Activated effector memory CD4-positive, alpha-beta T cell treated with anti-CD3 and anti-CD28 coated beads, Interleukin-2, amount 50 U/mL, for 16 hours (primary cell): ENCODE data around the gene PEMT.

Experiments used
- DNase-seq: peaks from one replicate; pipeline ENCODE4 v3.0.0-alpha.2; 2020

PEMT gene

DNA sequence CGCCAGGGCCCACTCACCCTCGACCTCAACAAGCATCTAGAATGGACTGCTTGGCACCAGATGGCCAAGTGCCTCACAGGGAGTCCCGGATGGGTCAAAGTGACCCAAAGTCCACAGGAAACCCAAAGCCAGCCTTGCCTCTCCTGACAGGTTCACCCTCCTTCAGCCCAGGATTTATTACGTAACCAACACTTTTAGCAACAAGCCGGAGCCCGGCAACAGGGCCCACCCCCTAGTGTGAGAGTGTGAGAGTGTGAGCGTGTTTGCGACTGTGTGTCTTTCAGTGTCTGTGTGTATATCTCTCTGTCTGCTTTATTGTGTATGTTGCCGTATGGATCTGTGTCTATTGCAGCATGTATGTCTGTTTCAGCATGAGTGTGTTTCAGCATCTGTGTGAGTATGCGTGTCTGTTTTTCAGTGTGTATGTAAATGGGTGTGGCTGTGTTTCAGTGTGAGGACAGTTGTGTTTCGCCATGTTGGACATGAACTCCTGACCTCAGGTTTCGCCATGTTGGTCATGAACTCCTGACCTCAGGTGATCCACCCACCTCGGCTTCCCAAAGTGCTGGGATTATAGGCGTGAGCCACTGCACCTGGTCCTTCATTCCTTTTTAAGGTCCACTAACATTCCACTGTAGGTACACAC is 13.7 kb upstream of the PEMT start:
- DNase-seq = no peak

DNA sequence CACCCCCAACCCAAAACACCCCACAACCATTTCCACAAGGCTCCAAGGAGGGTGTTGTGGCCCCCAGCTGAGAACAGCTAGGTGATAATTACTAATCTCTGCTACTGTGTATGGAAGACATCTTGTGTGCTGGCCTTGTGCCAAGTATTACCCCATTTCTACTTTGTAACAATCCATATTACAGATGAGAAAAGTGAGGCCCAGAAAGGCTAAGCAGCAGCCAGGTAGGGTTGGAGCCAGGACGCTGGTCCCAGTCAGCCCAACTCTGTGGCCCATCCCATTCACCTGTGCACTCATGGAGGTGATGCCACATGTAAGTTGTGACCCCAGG is 12.4 kb upstream of the PEMT start:
- DNase-seq = no peak

DNA sequence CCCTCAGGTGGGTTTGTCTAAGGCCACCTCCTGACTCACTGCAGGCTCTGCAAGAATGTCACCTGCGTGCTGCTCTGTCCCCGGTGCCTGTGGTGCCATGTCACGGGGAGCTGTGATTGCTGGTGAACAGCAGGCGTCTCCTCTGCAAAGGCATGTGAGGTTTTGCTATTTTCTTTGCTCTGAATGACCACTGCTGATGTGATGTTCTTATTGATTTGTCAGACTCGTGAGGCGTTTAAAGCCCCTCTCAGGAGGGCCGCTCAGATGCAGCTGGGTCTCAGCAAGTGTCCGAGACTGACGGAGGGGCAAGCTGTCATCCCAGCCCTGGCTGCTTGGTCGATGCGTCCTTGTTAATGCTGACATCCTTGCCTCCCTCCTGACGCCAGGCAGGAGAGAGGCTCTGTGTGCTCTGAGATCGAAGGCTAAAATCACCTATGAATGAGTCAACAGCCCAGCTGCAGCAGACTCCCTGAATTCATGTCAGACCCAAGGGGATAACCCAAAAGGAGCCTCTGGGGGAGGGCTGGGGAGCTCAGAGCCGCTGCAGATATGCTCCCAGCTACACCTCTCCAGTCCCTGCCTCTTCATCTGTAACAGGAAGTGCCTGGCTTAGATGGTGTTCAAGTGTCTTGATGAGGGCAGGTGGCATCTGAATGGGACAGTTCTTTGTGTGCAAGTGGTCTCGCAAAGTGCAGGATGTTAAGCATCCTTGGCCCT is 11.8 kb upstream of the PEMT start:
- DNase-seq = no peak

DNA sequence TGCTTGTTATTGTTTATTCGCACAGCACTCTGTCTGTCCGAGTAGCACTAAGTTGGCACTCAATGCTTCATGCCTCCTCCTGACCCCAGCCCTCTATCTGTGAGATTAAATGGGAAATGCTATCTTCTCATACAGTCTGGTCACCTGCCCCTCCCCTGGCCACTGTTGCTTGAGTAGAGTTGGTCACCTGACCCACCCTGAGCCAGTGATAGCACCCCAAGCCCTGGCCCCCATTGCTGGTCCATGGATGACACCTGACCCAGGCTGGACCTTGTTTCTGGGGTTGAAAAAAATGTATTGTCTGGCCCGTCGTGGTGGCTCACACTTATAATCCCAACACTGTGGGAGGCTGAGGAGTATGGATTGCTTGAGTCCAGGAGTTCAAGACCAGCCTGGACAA is 8.5 kb upstream of the PEMT start:
- DNase-seq = no peak

DNA sequence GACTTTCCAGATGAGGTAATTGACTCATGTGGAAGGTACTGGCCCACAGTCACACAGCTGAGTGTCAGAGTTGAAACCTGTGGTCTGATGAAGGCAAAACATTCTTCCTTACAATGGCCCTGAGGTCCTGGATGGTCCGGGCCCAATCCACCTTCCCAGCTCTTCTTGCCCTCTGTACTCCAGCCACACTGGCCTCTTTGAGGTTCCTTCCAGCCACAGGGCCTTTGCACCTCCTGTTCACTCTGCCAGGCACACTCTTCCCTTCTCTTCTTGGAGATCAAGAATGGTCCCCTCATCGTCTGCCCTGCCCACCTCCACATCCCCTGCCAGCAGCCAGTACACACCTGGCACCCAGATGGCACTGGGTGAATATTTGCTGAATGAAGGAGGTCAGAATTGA is 6.5 kb upstream of the PEMT start:
- DNase-seq = no peak

DNA sequence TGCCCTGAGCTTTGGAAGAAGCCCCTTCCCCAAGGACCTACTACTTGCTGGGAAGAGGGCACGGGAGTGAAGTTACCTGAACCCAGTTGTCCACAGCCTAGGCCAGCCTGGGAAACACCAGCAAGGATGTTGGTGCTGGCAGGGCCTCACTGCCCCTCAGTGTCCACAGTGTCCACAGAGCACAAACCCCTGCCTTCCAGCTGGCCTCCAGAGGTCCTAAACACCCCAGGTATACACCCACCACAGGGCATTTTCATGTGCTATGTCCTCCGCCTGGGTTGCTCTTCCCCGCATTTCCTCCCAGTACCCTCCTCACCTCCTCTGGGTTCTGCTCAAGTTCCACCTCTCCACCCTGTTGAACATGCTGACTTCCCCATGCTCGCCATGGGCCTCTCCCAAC is 4.2 kb upstream of the PEMT start:
- no peak for DNase-seq

DNA sequence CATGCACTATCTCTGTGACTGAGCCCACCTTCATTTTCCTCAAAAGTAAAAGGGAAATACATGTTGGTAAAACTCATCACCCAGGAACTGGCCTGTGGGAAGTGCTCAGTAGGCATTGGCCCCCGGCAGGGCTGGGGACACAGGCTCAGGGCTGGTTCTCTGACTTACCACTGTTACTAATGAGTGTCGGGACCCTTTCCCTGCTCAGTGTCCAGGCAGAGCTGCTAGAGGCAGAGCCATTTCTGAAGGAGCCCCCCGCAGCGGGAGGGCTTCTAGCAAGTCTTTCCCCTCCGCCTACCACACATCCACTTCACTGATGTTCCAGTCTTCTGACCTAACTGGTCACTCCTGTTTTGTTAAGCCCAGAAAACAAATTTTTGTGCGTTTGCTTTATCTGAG is 1.7 kb upstream of the PEMT start:
- DNase-seq = no peak

DNA sequence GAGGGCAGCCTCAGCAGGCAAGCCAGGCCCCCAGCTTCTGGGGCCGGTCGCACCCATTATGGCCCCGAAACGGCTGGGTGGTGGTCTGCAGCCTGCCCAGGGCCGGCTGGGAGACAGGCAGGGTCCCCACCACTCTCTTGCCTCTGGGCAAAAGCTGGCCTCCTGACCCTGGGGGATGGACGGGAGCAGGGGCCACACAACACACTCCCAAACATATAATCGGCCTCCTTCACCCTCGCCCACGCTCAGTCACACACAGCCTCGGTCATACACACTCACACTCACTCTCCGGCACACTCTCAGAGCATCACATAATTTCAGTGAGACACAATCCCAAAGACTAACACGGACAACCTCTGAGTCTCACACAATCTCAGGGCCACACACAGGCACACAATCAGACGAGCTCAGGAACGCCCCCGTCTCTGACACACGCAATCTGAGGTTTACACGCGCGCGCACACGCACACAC is 589 bp downstream of the PEMT start:
- DNase-seq = no peak

DNA sequence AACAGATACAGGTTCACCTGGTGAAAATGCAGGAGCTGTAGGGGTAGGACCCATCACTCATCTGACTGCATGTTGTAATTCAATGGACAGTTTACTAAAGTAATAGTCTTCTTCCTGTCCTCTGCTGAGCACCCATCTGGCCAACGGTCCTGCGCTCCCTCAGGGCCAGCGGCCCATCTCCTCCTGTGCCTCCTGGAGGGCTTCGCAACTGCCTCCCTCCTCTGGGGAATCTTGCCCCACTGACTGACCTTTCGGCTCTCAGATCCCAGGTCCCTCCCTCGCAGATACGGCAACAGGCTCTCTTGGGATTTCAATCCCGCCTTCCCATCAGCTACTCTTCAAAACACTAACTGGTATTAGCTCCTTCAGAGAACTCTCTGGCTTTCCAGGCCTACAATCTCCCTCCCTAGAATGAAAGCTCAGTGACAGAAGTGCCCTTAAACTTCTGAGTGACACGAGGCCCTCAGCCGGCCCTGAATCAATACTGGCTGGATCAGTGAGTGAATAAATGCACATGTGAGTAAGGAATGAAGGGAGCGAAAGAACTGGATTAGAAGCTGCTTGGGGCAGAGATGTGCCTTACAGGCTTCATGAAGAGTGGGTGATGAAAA is 1.3 kb downstream of the PEMT start:
- DNase-seq = no peak

DNA sequence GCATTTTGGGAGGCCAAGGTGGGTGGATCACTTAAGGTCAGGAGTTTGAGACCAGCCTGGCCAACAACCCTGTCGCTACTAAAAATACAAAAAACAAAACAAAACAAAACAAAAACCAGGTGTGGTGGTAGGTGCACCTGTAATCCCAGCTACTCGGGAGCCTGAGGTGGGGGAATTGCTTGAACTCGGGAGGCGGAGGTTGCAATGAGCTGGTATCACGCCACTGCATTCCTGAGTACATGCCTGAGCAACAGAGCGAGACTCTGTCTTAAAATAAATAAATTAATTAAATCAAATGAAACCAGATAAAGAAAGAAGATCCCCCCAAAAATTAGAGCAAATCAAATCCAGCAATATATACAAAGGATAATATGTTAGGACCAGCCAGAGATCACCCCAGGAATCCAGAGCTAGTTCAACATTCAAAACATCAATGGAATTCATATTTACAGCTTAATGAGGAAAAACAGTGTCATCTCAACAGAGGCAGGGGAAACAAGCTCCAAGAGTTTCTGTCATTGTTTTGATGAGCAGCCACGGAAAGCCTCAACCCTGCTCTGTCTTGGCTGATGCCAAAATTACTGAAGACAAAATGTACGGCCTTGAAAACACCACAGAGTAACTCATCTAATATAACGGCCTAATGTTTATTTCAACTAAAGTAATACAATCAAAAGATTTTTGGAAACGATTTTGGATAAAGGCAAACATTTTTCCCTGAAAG is 3.7 kb downstream of the PEMT start:
- no peak for DNase-seq

DNA sequence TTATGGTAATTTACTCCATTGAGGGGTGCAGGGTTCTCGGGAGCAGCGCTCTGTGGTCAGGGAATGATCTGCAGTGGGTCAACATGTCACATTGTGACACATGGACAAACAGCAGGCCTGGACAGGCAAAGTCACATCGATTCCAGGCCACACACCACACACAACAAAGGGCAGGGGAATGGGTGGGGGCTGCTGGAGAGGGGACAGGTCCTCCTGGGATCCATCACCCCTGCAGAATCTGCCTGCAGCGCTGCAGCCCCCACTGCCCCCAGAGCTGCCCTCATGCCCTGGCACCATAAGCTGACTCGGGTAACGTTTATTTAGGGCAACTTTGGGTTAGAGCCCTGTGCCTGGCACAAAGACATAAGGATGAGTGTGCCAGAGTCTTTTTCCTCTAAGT is 9.1 kb downstream of the PEMT start:
- no peak for DNase-seq

DNA sequence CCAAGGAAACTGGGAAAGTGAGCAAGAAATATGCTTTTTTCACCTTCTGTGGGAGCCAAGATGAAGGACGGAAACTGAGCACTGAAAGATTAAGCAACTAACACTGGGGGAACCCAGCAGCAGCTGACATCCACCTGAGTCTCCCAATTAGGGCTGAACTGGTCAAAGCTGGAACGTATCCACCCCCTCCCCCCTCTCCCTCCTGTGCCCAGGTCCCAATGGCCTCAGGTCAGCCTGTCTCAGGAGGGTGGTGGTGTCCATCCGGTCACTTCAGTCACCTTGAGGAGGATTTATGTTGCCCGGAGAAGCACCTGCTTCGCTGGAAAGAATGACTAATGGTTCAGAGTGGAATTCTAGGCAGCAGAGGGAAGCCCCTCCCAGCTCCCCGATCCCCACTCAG is 10.0 kb downstream of the PEMT start:
- DNase-seq = no peak

DNA sequence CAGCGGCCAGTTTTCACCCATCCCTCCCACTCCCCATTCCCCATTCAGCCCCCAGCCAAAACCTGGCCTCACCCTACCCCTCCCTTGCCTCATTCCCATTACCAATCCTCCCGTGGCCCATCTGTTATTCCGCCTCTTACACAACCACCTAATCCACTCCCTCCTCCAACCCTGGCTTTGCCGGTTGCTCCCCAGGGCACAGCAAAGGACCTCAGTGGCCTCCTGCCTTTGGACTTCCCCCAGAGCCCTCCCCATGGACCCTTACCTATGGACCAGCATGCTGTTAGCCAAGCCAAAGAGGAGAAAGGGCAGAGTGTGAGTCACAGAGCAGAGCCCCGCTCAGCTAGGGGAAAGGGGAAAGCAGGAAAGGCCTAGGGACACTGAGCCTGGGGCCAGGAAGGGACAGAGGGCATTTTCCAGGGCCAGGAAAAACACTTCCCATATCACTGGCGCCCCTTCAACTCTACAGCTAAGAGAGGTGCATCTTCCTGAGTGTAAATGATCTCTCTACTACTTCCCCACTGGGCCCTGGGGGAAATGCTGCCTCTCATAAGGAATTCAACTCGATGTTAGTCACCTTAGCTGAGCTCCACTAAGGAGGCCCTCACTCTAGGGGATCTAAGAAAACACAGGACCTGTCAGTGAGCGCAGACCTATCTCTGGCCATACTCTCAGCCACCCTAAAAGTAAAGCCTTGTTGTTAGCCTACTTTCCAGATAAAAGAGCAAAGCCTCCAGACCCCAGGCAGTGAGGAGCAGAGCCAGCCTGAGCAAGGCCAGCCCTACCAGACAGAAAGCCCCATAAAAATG is 10.6 kb downstream of the PEMT start:
- DNase-seq = no peak

DNA sequence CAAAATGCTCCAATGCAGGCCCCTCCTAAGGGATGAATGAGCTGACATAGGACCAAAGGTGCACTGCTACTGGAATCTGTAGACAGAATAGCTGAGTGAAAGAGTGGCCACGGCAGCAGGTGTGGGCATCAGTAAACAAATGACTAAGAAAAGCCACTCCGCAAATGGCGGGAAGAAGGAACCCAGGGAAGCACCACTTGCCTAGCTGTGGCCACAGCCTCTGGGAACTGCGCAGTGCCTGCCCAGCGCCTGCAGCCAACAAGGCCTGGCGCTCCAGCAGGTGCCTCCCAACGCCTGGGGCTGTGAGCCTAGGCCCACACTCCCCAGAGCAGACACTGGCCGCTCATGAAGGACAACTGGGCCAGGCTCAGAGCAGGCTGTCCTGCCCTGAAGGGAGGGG is 11.8 kb downstream of the PEMT start:
- no peak for DNase-seq

DNA sequence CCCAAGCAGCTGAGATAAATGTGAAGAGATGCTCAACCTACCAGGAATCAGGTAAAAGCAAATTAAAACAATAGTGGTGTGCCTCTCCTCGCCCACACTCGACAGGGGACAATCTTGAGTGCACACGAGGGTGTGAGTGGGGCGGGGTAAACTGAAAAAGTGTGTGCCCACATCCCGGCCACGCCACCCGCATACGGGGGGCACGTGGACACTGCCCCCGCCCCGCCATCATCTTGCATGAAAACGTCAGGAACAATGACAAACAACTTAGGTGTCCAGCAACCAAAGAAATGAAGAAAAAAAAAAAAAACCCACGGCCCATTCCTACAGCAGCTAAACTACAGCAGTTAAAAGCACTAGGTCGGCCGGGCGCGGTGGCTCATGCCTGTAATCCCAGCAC is 14.1 kb downstream of the PEMT start:
- DNase-seq = no peak

DNA sequence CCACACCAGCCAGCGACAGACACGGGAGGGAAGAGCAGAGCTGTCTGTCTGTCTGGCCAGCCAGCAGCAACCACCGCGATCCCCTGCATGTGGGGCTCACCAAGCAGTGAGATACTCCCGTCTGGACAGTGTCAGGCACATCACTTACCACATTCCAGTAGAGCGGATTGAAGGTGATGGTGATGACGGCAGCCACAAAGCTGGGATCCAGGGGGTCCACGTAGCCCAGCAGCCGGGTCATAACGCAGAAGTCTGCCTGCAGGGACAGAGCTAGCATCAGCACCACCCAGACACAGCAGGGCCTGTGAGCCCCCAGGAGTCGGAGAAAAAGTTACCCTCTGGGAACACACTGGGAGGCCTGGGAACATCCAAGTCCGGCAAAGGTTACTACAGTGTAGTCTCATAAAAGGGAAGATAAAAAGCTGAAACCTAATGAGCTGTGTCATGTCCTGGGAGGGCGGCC is 14.7 kb downstream of the PEMT start:
- DNase-seq = no peak

DNA sequence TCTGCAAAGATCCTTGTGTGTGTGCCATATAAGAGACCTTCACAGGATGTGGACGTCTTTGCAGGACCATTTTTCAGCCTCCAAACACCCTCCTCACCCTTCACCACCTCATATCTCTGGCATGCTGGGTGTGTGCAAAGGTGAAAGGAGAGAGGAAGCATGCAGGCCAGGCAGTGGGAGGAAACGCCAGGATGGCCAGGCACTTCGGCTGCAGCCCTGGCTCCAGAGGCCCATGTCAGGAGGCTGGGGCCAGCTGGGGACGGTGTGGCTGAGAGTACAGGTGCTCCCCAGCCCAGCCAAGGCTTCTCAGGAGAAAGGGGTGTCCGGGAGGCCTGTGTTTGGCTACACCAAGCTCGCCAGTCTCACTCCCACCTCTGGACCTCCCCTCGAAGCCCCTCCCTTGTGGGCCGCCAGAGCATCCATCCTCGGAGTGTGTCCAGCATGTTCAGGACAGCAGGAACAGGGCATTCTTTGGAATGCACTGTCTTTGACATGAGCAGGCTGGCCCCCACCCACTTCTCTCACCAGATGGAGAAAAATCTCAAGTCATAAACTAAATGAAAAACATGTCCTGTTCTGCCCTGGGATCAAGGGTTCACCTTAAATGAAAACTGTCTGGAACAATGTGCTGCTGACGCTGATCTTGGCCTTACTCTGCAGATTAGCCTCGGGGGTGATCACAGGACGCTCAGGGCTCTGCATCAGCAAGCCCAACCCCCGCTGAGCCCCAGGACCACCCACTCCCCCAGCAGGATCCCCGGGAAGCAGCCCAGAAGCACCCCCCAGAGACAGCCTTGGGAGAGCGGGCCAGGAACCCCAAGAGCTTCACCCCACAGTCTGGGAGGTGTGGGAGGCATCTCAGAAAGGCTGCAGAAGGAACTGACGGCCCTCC is 15.9 kb downstream of the PEMT start:
- DNase-seq = no peak

DNA sequence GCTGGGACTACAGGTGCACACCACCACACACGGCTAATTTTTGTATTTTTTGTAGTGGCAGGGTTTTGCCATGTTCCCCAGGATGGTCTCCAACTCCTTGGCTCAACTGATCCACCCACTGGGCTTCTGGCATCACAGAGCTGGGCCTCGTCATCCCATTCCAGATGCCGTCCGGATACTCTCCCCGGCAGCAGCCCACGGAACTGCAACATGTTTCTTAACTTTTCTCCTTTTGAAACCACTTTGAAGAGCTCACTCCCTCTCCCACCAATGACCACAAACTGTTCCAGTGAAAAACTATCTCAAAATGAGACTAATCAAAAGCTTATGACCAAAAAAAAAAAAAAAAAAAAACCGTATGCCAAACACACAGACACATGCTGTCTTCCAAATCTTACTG is 17.6 kb downstream of the PEMT start:
- no peak for DNase-seq

DNA sequence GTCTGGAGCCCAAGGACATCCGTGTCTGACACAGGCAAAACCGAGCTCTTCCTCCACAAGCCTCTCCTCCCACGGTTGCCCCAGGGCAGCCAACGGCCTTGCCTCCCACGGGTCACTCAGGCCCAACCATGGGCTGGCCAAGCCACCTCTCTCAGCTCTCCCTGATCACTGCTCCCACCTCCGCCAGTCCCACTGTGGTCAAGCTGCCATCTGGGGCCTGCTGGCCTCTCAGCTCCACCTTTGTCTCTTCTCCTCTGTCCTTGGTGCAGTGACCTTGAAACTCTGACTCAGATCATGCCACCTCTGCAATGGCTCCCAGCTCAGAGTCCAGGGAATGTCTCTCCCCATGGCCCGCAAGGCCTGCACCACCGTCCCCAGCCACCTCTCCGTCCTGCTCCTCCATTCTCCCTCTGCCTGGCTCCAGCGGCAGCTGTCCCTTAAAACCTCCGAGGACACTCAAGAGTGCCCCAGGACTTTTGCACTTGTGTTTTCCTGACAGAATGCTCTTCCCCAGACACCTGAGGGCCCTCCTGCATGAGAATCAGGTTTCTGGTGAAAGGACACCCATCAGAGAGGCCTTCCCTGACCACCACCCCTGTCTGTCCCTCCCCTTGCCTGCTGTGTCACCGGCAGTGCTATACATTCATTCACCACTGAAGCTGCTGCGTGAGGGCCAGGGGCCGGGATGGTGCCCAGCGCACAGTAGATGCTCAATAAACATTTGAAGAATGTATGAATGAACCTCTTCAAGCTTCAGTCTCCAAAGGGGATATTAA is 19.3 kb downstream of the PEMT start:
- DNase-seq = no peak

DNA sequence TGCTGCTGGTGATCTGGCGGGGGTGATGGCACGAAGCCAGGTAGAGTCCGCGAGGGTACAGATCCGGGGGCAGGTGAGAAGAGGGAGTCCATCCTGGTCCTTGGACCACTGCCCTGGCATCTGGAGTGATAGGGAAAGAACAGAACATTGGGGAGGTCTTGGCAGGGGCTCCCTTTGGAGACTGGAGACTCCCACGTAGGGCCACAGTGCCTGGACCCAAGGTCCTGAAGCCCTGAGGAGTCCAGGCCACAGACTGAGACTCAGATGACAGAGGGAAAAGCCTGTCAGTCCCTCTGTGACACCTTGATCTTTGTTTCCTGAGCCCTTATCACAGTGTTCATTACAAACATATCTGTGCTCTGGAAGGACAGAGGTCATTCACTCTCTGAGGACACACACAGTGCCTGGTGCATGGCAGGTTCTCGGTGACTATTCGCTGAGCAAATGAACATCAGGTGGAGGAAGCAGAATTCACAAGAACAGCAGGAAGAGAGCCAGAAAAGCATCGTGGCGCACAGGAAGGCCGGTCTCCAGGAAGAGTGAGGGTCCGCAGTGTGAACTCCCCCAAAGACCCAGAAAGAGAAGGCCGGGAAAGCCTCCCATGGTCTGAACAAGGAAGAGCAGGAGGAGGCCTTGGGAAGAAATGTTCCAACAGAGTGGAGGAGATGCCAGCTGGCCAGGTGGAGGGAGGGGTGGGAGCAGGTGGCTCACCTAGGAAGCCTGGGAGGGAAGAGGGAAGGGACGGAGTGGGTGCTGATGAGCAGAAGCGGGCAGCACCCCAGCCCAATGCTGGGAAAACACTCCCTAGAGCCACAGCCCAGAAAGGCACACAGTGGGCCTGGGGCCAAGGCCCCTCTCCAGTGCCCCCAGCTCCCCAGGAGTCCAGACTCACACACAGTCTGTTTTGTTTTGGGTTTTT is 20.5 kb downstream of the PEMT start:
- no peak for DNase-seq
